Measurements from ENCODE around the gene ZBTB46. TPM values are rescaled to one million over a fixed set of nuclear protein-coding genes. Genes with fewer than 3 reads are reported as not detected.
A peak's percentile ranks its signal among the peaks of the same experiment; 100 is the strongest.

The ZBTB46 gene
- polyA plus RNA-seq, 3 donors: 0.07 to 2.3 (median 0.37) TPM

DNA sequence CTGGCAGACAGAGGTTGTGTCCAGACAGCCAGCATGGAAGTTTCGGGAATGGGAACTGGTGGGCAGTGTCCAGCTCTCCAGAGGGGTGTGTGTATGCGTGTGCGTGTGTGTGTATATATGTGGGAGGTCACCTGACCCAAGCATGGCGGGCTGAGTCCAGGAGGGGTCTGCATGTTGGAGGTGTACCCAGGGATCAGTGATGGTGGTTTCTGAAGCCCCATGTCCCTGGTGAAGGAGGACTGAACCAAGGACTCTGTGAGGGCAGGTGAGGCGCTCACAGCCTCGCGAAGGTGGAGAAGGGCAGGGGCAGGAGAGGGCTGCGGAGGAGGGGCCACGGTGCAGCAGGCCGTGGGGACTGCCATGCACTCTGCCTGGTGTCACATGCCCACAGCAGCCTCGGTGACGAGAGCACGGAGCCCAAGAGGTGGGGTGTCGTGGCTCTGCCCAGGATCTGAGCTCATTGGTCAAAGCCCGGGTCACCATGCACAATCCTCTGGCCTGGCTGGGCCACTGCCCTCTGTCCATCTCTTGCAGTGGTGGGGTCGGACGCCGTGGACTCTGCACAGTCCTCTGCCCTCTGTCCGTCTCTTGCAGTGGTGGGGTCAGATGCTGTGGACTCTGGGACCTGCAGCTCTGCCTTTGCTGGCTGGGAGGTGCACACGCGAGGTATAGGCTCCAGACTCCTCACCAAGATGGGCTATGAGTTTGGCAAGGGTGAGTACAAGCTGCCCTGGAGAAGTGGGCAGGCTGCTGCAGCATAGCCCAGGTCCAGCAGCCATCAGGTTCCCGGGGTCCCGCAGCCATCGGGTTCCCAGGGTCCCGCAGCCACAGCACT, 96.7 kb downstream of the ZBTB46 start:
- Histone ChIP-seq H4K20me1 (ENCODE audit: insufficient read depth, low read length) (peaks cover 90% of the 10 kb centered on the region), H3K36me3 (replicated peaks in 1 of 2; ENCODE audit: control insufficient read depth in 1 of 2, insufficient read depth in 2 of 2, low read length in 2 of 2) (peaks cover 33 to 64% of the 10 kb centered on the region in 2 donors), H3K4me3 (replicated peaks in 1 of 3; ENCODE audit: low read depth in 2 of 3, low read length in 3 of 3) (no peak overlapping the region), H3K27me3 (ENCODE audit: control insufficient read depth in 2 of 2, insufficient read depth in 2 of 2, low read length in 2 of 2) (peaks cover 8 to 26% of the 10 kb centered on the region in 2 donors), H2AFZ (ENCODE audit: insufficient read depth, low read depth, low read length, poor library complexity, severe bottlenecking) (no peak overlapping the region), H3K79me2 (ENCODE audit: insufficient read depth, low read length) (peaks cover 19% of the 10 kb centered on the region), H3K9me3 (replicated peaks in 1 of 2; ENCODE audit: control insufficient read depth in 1 of 2, insufficient read depth in 1 of 2, low read length in 2 of 2) (no peaks in the 10 kb centered on the region), H3K4me2 (replicated peaks; ENCODE audit: extremely low read depth, low read length, poor library complexity, severe bottlenecking) (no peak overlapping the region), H3K9ac (ENCODE audit: insufficient read depth, low read length, poor library complexity, severe bottlenecking) (no peak overlapping the region), H3K27ac (ENCODE audit: low read depth in 1 of 2, low read length in 2 of 2) (no peak overlapping the region), H3K4me1 (ENCODE audit: control insufficient read depth in 1 of 2, insufficient read depth in 2 of 2, low read length in 2 of 2) (peaks cover 23 to 40% of the 10 kb centered on the region in 2 donors)
- TF ChIP-seq, protein P1, sequence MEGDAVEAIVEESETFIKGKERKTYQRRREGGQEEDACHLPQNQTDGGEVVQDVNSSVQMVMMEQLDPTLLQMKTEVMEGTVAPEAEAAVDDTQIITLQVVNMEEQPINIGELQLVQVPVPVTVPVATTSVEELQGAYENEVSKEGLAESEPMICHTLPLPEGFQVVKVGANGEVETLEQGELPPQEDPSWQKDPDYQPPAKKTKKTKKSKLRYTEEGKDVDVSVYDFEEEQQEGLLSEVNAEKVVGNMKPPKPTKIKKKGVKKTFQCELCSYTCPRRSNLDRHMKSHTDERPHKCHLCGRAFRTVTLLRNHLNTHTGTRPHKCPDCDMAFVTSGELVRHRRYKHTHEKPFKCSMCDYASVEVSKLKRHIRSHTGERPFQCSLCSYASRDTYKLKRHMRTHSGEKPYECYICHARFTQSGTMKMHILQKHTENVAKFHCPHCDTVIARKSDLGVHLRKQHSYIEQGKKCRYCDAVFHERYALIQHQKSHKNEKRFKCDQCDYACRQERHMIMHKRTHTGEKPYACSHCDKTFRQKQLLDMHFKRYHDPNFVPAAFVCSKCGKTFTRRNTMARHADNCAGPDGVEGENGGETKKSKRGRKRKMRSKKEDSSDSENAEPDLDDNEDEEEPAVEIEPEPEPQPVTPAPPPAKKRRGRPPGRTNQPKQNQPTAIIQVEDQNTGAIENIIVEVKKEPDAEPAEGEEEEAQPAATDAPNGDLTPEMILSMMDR (IDR thresholded peaks at IDR 0.05): no peak
- DNase-seq: no peak
- peaks cover 11 to 39% of the 10 kb centered on the region in 2 donors for H3K36me3 Mint-ChIP-seq
- 97% methylated on average over 25 of the region's 25 CpGs for WGBS (ENCODE audit: insufficient coverage)
- H3K4me1 Mint-ChIP-seq: peaks cover 21% of the 10 kb centered on the region
- H3K9me3 Mint-ChIP-seq: peaks cover 0 to 4% (median 0%) of the 10 kb centered on the region in 7 donors
- peaks cover 17 to 37% (median 25%) of the 10 kb centered on the region in 3 donors for H3K27me3 Mint-ChIP-seq (ENCODE audit: low read depth in 3 of 3)
- no peak overlapping the region for H3K4me3 Mint-ChIP-seq
- H3K27ac Mint-ChIP-seq: peak overlapping the region in 1 of 7 donors; percentile 71
- intact Hi-C loops (cut with micrococcal nuclease): no loop called here

GRCh38 chr20:63733579-63734081, 97.4 kb downstream of the ZBTB46 start:
- H3K4me1 Mint-ChIP-seq: peaks cover 24% of the 10 kb centered on the region
- TF ChIP-seq, protein P1 (IDR thresholded peaks at IDR 0.05): no peak
- Histone ChIP-seq H3K4me2 (replicated peaks; ENCODE audit: extremely low read depth, low read length, poor library complexity, severe bottlenecking) (no peak overlapping the region), H3K36me3 (replicated peaks in 1 of 2; ENCODE audit: control insufficient read depth in 1 of 2, insufficient read depth in 2 of 2, low read length in 2 of 2) (peaks cover 33 to 68% of the 10 kb centered on the region in 2 donors), H3K79me2 (ENCODE audit: insufficient read depth, low read length) (peaks cover 21% of the 10 kb centered on the region), H3K4me3 (replicated peaks in 1 of 3; ENCODE audit: low read depth in 2 of 3, low read length in 3 of 3) (no peak overlapping the region), H3K27me3 (ENCODE audit: control insufficient read depth in 2 of 2, insufficient read depth in 2 of 2, low read length in 2 of 2) (peaks cover 8 to 25% of the 10 kb centered on the region in 2 donors), H3K4me1 (ENCODE audit: control insufficient read depth in 1 of 2, insufficient read depth in 2 of 2, low read length in 2 of 2) (peaks cover 17 to 33% of the 10 kb centered on the region in 2 donors), H3K9me3 (replicated peaks in 1 of 2; ENCODE audit: control insufficient read depth in 1 of 2, insufficient read depth in 1 of 2, low read length in 2 of 2) (no peaks in the 10 kb centered on the region), H3K9ac (ENCODE audit: insufficient read depth, low read length, poor library complexity, severe bottlenecking) (no peak overlapping the region), H4K20me1 (ENCODE audit: insufficient read depth, low read length) (peaks cover 94% of the 10 kb centered on the region), H2AFZ (ENCODE audit: insufficient read depth, low read depth, low read length, poor library complexity, severe bottlenecking) (no peak overlapping the region), H3K27ac (ENCODE audit: low read depth in 1 of 2, low read length in 2 of 2) (no peak overlapping the region)
- DNase-seq: no peak
- peak overlapping the region in 1 of 7 donors; percentile 63 for H3K27ac Mint-ChIP-seq
- no peak overlapping the region for H3K4me3 Mint-ChIP-seq
- H3K27me3 Mint-ChIP-seq (ENCODE audit: low read depth in 3 of 3): peaks cover 17 to 34% (median 25%) of the 10 kb centered on the region in 3 donors
- peaks cover 0 to 4% (median 0%) of the 10 kb centered on the region in 7 donors for H3K9me3 Mint-ChIP-seq
- 99% methylated on average over 8 of the region's 18 CpGs for WGBS (ENCODE audit: insufficient coverage)
- peaks cover 15 to 42% of the 10 kb centered on the region in 2 donors for H3K36me3 Mint-ChIP-seq
- intact Hi-C loops (cut with micrococcal nuclease): no loop called here
